ENCODE measurements around the gene CPT2. TPM values are rescaled to one million over a fixed set of nuclear protein-coding genes. Genes with fewer than 3 reads are reported as not detected.

CPT2 gene
- total and polyA plus RNA-seq, 9 of the 15 experiments (the other 6 are each of a cell fraction or from before 2014, with no cell fraction given) = 7.6 to 25.1 (median 16.8) TPM

- TF ChIP-seq ARID3A (IDR thresholded peaks at IDR 0.05; ENCODE audit: borderline replicate concordance, low read depth, low read length) = no peak
- TF ChIP-seq SRSF1 (IDR thresholded peaks at IDR 0.05; ENCODE audit: low read depth, low read length) = no peak
- TF ChIP-seq ZNF511 (CRISPR knock-in tag; IDR thresholded peaks at IDR 0.05) = no peak
- TF ChIP-seq SAP30 (IDR thresholded peaks at IDR 0.05; ENCODE audit: borderline replicate concordance, insufficient read depth, low read depth, low read length, poor library complexity, severe bottlenecking) = no peak
- TF ChIP-seq MAX (CRISPR knock-in tag; IDR thresholded peaks at IDR 0.05) = peak; percentile 76
- TF ChIP-seq KDM1A (IDR thresholded peaks at IDR 0.05) = no peak; a peak in 1 of 4 replicates
- TF ChIP-seq ZNF76 (CRISPR knock-in tag; IDR thresholded peaks at IDR 0.05; ENCODE audit: borderline replicate concordance) = no peak
- TF ChIP-seq SP1 (CRISPR knock-in tag; IDR thresholded peaks at IDR 0.05) = no peak
- TF ChIP-seq TCF7L2 (IDR thresholded peaks at IDR 0.05; ENCODE audit: low read depth, low read length) = no peak
- no peak for TF ChIP-seq HEY1 (CRISPR knock-in tag; IDR thresholded peaks at IDR 0.05; ENCODE audit: borderline replicate concordance)
- TF ChIP-seq NFE2 (IDR thresholded peaks at IDR 0.05; ENCODE audit: low read depth) = no peak
- no peak for TF ChIP-seq ZNF398 (CRISPR knock-in tag; IDR thresholded peaks at IDR 0.05)
- TF ChIP-seq NONO (IDR thresholded peaks at IDR 0.05; ENCODE audit: low read depth in 2 of 2, low read length in 1 of 2) = no peak
- no peak for TF ChIP-seq ZNF551 (CRISPR knock-in tag; IDR thresholded peaks at IDR 0.05)
- TF ChIP-seq ETS2 (tag; IDR thresholded peaks at IDR 0.05; ENCODE audit: borderline replicate concordance, poor library complexity, severe bottlenecking) = no peak
- no peak for TF ChIP-seq CREB5 (CRISPR knock-in tag; IDR thresholded peaks at IDR 0.05)
- TF ChIP-seq COPS2 (conservative IDR thresholded peaks at IDR 0.05) = no peak
- TF ChIP-seq POLR2A (conservative IDR thresholded peaks at IDR 0.05) = no peak
- TF ChIP-seq MCM5 (IDR thresholded peaks at IDR 0.05; ENCODE audit: low read depth) = no peak
- peak; percentile 64; the same call in 1 of the 2 replicates for TF ChIP-seq NBN (IDR thresholded peaks at IDR 0.05; ENCODE audit: low read depth)
- no peak for TF ChIP-seq SMARCB1 (IDR thresholded peaks at IDR 0.05; ENCODE audit: insufficient read length, low read depth)
- 0 out of 2 replicates have a peak, but pooled peaks have one; percentile 48 for TF ChIP-seq FOXM1 (IDR thresholded peaks at IDR 0.05; ENCODE audit: low read depth)
- TF ChIP-seq FOXM1 (CRISPR knock-in tag; IDR thresholded peaks at IDR 0.05; ENCODE audit: low read depth) = no peak
Measured at GRCh38 chr1:53183095-53183990, 13.3 kb upstream of the CPT2 start (continued).
